ENCODE measurements around the gene ZNF316. TPM values are rescaled to one million over a fixed set of nuclear protein-coding genes. Genes with fewer than 3 reads are reported as not detected.

Gene ZNF316
- total RNA-seq (2013; cell fraction: nucleolus; rRNA removed) = 42.1 and 54.6 TPM in 2 replicates
- total RNA-seq (2014; rRNA removed) = 10.4 and 12.8 TPM in 2 replicates
- 4.3 and 5.4 TPM in 2 replicates for total RNA-seq (2014; rRNA removed; fragmentation: Illumina TruSeq; extraction: Trizol)
- 22.7 and 28.9 TPM in 2 replicates for total RNA-seq (2021)
- 7.2 TPM for polyA plus RNA-seq (2011; ENCODE audit: low read depth)
- 12.5 and 13.8 TPM in 2 replicates for polyA plus RNA-seq (2011; rRNA removed)
- 8.4 and 13.7 TPM in 2 replicates for polyA plus RNA-seq (2011; cell fraction: cytosol; rRNA removed)
- 66.9 and 83.1 TPM in 2 replicates for polyA plus RNA-seq (2011; cell fraction: nucleus; rRNA removed)
- polyA plus RNA-seq (2012) = 21.4 and 26.2 TPM in 2 replicates
- polyA plus RNA-seq (2014; fragmentation: Illumina TruSeq; extraction: Trizol) = 6.1 and 9.2 TPM in 2 replicates
- polyA plus RNA-seq (2014; fragmentation: Nextera tagmentation; extraction: Ambion mirVana) = under 1 TPM; 0.03 to 0.26 TPM
- 15.1 and 19.3 TPM in 2 replicates for polyA plus RNA-seq (2014; rRNA removed)
- 1 to 10 TPM in 1 of 2 experiments, under 1 TPM in 1; 0.30 to 1.1 TPM for polyA plus RNA-seq (2016; fragmentation: Nextera tagmentation; extraction: Ambion mirVana)
- polyA minus RNA-seq (2011; rRNA and poly(A)+ RNA removed) = 4.6 and 8.1 TPM in 2 replicates
- 4.3 and 7.5 TPM in 2 replicates for polyA minus RNA-seq (2011; cell fraction: cytosol; rRNA and poly(A)+ RNA removed)
- polyA minus RNA-seq (2011; cell fraction: nucleus; rRNA and poly(A)+ RNA removed) = 8.0 and 12.3 TPM in 2 replicates
- percentile 76 among the genes with signal in this experiment for Bru-seq, nascent RNA
- BruChase-seq, experiment 1, labeled RNA remaining after a 6-hour chase = percentile 87 among the genes with signal in this experiment
- BruChase-seq, experiment 2, labeled RNA remaining after a 2-hour chase = percentile 84 among the genes with signal in this experiment
- long read RNA-seq, experiment 1, partial matches to known transcripts = 0 of 1 reads
- long read RNA-seq, experiment 1, other reads (novel, unspliced or antisense) = 1 of 1 reads
- long read RNA-seq, experiment 2 = 0 reads

- no TSS peak for BruUV-seq (replicated peaks)
- DNase-seq (ENCODE audit: low read depth, low spot score) (no peak), ATAC-seq (peak; percentile 78), FAIRE-seq (no peak)
- no peaks in the 10 kb centered on the region; the same call in 1 of the 2 replicates for H4K20me1 ChIP-seq (ENCODE audit: control insufficient read depth, insufficient read depth)
- intact Hi-C loops (cut with micrococcal nuclease; ENCODE audit: unreplicated experiment) (loop anchor here (5.0 kb wide), 1 partner anchor 60 kb away; the partner anchor contains the start of gene ZDHHC4), in situ Hi-C loops (cut with MboI) (no loop called here)
- peak within 1 kb of the TSS; percentile 78 for H2AFZ ChIP-seq (ENCODE audit: control insufficient read depth, low read depth, low read length)
- WGBS (ENCODE audit: insufficient coverage, insufficient replicate concordance, low lambda C conversion rate, missing lambda C conversion rate) = 2% methylated on average over 51 of the region's 104 CpGs
- H3K4me1 ChIP-seq (ENCODE audit: control insufficient read depth, insufficient read depth, low read length) = peaks cover 9% of the 10 kb centered on the region; the same call in 1 of the 2 replicates
- H3K27me3 ChIP-seq (replicated peaks in 1 of 2; ENCODE audit: control insufficient read depth in 2 of 2, insufficient read depth in 2 of 2, low read length in 1 of 2) = no peaks in the 10 kb centered on the region
- H3K36me3 ChIP-seq (ENCODE audit: control insufficient read depth in 2 of 2, insufficient read depth in 2 of 2, low read length in 1 of 2) = peaks cover 0 to 5% of the 10 kb centered on the region in 2 experiments; a peak in 3 of 4 replicates
- RAD21 ChIA-PET (ENCODE audit: unreplicated experiment) = interaction anchor here (1.0 kb wide), 1 partner anchor 89 kb away, joined by 3 read pairs; no protein-coding TSS in a partner anchor
- peak within 1 kb of the TSS; percentile 85 for H3K4me3 ChIP-seq
- peak within 1 kb of the TSS; percentile 86 for H3K27ac ChIP-seq (ENCODE audit: control insufficient read depth, insufficient read depth)
- peaks cover 22% of the 10 kb centered on the region for H3K79me2 ChIP-seq (ENCODE audit: control insufficient read depth, insufficient read depth, low read length)
- H3K9ac ChIP-seq (ENCODE audit: control insufficient read depth, insufficient read depth, low read length) = peak within 1 kb of the TSS; percentile 81
- SMC1A ChIA-PET (ENCODE audit: uncharacterized antibody, unreplicated experiment) = interaction anchor here (0.6 to 0.7 kb wide), 2 partner anchors 47 to 809 kb away, joined by 3 to 4 read pairs; partner anchors contain the start of gene INTS15
- POLR2A ChIA-PET = interaction anchor here (0.6 to 1.2 kb wide), 4 partner anchors 28 to 91 kb away, joined by 3 to 8 read pairs (median 3); no protein-coding TSS in a partner anchor
- H3K4me2 ChIP-seq (ENCODE audit: control insufficient read depth, insufficient read depth) = peak within 1 kb of the TSS; percentile 90
- CTCF ChIA-PET = no interaction called here
- no peaks in the 10 kb centered on the region; the same call in 2 of the 3 replicates for H3K9me3 ChIP-seq (replicated peaks; ENCODE audit: control insufficient read depth, insufficient read depth, low read length)
- peak; percentile 97 for TF ChIP-seq BACH1 (IDR thresholded peaks at IDR 0.05; ENCODE audit: borderline replicate concordance)
- no peak for TF ChIP-seq CTCF (IDR thresholded peaks at IDR 0.05 in 2 of 3, conservative IDR thresholded peaks at IDR 0.05 in 1 of 3; ENCODE audit: control insufficient read depth in 2 of 3, extremely low read depth in 1 of 3, insufficient read depth in 1 of 3, low read depth in 3 of 3, low read length in 3 of 3)
- no peak for TF ChIP-seq FOXM1 (IDR thresholded peaks at IDR 0.05; ENCODE audit: low read depth, low read length)
- TF ChIP-seq STAT3 (IDR thresholded peaks at IDR 0.05; ENCODE audit: low read depth, low read length) = no peak
- peak; percentile 86 for TF ChIP-seq POLR2A (IDR thresholded peaks at IDR 0.05; ENCODE audit: low read depth, low read length)
- no peak for TF ChIP-seq CBX5 (IDR thresholded peaks at IDR 0.05; ENCODE audit: low read depth)
- no peak for TF ChIP-seq ZBTB4 (CRISPR knock-in tag; IDR thresholded peaks at IDR 0.05)
- TF ChIP-seq PAX5 (IDR thresholded peaks at IDR 0.05; ENCODE audit: borderline replicate concordance, low read depth, low read length) = peak; percentile 99
- no peak for TF ChIP-seq SMAD1 (IDR thresholded peaks at IDR 0.05; ENCODE audit: low read depth, partially characterized antibody)
- no peak for TF ChIP-seq ZZZ3 (IDR thresholded peaks at IDR 0.05; ENCODE audit: control insufficient read depth, insufficient read length, low read depth)
- TF ChIP-seq KAT2A (conservative IDR thresholded peaks at IDR 0.05; ENCODE audit: control insufficient read depth, low read depth, low read length) = no peak
- peak; percentile 71 for TF ChIP-seq USF2 (IDR thresholded peaks at IDR 0.05; ENCODE audit: borderline replicate concordance, low read depth, low read length)
Observed at GRCh38 chr7:6636741-6637543, at the start of gene ZNF316. Gene ZNF316, plus strand, starts transcription at chr7:6637318. Its CDS starts 5,092 bp downstream, at chr7:6642410.
